ENCODE measurements around the gene KCTD21.

- no peak for TF ChIP-seq SUZ12 (IDR thresholded peaks at IDR 0.05; ENCODE audit: extremely low read depth, insufficient read depth, insufficient read length)
- no peak for TF ChIP-seq YY1 (IDR thresholded peaks at IDR 0.05; ENCODE audit: insufficient read depth, insufficient read length)
Measured at GRCh38 chr11:78138694-78139421, 49.6 kb downstream of the KCTD21 start.
